Neural crest cell (in vitro differentiated cells): ENCODE results near the gene NATD1. TPM values are rescaled to one million over a fixed set of nuclear protein-coding genes. Genes with fewer than 3 reads are reported as not detected.

Source experiments
- DNase-seq: peaks from one replicate; pipeline ENCODE4 v3.0.0; 2021; ENCODE audit warnings: low read depth, mixed read lengths, low spot score
- H3K27ac Mint-ChIP-seq: one replicate; pipeline ENCODE4 v1.8.0; 2021; ENCODE audit warnings: mild to moderate bottlenecking, mixed read lengths; ENCODE audit not compliant: unreplicated experiment
- H3K27me3 Mint-ChIP-seq: 2 replicates; pipeline ENCODE4 v1.8.0; 2021; ENCODE audit warnings: low read depth, mild to moderate bottlenecking, mixed read lengths
- H3K36me3 Mint-ChIP-seq: 2 replicates; pipeline ENCODE4 v1.8.0; 2021; ENCODE audit warnings: low read depth, mild to moderate bottlenecking, mixed read lengths
- H3K4me1 Mint-ChIP-seq: 2 replicates; pipeline ENCODE4 v1.8.0; 2021; ENCODE audit warnings: mixed read lengths
- H3K4me3 Mint-ChIP-seq: one replicate; pipeline ENCODE4 v1.8.0; 2021; ENCODE audit warnings: mild to moderate bottlenecking, mixed read lengths
- H3K9me3 Mint-ChIP-seq: 2 replicates; pipeline ENCODE4 v1.8.0; 2021; ENCODE audit warnings: mixed read lengths
- total RNA-seq: library from RNA; stranded (reverse); gene quantifications from 2 replicates; pipeline ENCODE4 v1.2.1, GENCODE V29; 2021
- TF ChIP-seq, protein P1 (sequence below): fragments of 200-600 bp; sonication (generic); conservative IDR thresholded peaks from 2 replicates; pipeline ENCODE4 v1.5.0; 2021; ENCODE audit warnings: antibody characterized with exemption, mild to moderate bottlenecking

NATD1 gene
- total RNA-seq, 1 donor from 2014 or later = 6.7 TPM

DNA sequence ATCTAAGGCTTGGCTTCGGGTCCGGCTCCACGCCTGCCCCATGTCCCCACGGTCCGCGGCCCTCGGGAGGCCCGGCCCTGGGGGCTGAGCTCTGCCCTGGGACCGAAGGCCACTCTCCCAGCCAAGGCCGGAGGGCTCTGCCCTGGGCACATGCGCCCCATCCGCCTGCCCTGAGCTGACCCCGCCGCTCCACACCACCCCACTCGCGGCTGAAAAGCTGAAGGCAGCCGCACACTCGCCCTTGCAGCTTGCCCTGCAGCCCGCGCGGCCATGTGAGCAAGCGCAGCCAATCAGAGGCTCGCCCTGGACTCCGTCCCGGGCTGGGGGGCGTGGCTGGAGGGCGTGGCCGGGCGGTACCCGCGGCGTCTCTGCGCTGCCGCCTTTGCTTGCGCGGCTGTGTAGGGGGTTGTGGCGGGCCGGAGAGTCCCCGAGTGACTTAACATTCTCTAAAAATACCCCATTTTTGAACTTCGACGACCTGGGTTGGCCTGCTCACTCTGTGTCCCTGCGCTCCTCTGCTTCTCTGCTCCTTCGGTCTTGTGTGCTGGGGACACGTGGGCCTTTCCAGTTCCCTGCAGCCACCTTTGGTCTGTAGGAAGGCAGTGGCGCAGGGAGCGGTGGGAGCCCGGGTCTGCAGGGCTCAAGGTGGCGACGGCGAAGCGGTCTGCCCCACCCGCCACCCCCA, 22.5 kb upstream of the NATD1 start:
- Mint-ChIP-seq H3K36me3 (no peaks in the 10 kb centered on the region), H3K4me1 (peaks cover 9% of the 10 kb centered on the region), H3K27ac (no peak overlapping the region), H3K4me3 (peak overlapping the region; percentile 74), H3K27me3 (peaks cover 39% of the 10 kb centered on the region), H3K9me3 (no peaks in the 10 kb centered on the region)
- TF ChIP-seq, protein P1, sequence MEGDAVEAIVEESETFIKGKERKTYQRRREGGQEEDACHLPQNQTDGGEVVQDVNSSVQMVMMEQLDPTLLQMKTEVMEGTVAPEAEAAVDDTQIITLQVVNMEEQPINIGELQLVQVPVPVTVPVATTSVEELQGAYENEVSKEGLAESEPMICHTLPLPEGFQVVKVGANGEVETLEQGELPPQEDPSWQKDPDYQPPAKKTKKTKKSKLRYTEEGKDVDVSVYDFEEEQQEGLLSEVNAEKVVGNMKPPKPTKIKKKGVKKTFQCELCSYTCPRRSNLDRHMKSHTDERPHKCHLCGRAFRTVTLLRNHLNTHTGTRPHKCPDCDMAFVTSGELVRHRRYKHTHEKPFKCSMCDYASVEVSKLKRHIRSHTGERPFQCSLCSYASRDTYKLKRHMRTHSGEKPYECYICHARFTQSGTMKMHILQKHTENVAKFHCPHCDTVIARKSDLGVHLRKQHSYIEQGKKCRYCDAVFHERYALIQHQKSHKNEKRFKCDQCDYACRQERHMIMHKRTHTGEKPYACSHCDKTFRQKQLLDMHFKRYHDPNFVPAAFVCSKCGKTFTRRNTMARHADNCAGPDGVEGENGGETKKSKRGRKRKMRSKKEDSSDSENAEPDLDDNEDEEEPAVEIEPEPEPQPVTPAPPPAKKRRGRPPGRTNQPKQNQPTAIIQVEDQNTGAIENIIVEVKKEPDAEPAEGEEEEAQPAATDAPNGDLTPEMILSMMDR = no peak
- DNase-seq = peak; percentile 93

DNA sequence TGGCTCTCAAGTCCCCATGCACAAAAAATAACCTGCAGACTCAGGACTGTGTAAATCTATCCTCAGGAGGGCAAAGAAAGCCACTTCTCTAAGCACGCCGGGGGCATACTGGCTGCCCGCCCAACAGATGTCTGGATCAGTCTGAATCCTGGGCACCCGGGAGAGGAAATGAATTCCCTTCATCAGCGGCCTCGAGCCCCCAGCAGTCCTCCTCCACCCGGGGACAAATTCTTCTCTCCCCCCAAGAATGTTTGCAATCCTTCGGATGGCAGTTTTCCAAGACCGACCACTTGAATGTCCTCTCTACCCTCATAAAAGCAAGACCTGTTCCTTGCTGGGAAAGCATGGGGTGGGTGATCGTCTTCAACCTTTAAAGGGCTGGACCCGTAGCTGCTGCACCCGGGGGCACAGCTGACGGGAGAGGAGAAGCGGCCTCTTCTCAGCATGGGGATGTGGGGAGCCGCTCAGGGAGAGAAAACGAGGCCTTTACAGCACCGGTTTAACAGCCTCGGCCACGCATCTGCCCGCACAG, 21.9 kb upstream of the NATD1 start:
- DNase-seq = no peak
- no peaks in the 10 kb centered on the region for H3K36me3 Mint-ChIP-seq
- peak overlapping the region; percentile 57 for H3K27ac Mint-ChIP-seq
- H3K9me3 Mint-ChIP-seq = no peaks in the 10 kb centered on the region
- peak overlapping the region; percentile 74 for H3K4me3 Mint-ChIP-seq
- peaks cover 38% of the 10 kb centered on the region for H3K27me3 Mint-ChIP-seq
- H3K4me1 Mint-ChIP-seq = peaks cover 9% of the 10 kb centered on the region
- TF ChIP-seq, protein P1 = no peak

DNA sequence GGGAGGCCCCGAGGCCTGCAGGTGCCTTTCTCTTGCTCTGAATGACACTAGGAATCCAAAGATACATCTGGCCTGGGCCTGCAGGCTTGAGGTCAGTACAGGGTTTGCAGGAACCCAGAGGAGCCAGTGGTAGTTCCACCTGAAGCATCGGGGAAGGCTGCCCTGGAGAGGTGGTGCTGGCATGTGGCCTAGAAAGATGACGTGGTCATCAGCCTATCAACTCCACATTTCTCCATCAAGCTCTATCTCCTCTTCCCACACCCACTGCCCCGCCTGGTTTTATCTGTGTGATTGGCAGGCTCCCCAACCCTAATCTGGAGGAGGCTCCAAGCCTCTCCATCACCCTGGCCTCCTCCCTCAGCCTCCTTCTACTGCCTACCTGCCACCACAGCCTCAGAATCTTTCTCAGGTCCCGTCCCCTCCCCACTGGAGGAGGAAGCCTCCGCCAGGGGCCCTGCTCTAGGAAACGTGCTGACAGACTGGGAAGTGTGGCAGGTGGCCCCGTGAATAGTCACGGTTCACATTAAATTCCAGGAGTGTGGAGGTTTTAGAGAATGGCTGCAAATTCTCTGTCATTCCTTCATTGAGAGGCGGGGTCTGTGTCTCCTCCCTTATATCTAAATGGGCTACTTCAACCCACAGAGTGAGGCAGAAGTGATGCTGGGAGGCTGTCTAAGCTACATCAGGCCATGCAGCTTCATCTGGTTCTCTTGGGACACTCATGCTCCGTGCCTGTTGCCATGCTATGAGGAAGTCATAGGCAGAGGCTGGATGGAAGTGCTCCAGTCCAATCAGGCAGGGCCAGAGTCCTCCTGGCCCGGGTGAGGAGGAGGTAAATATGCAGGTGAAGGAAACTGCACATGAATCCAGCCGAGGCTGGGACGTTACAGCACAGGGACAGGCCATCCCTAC, 19.9 kb upstream of the NATD1 start:
- no peaks in the 10 kb centered on the region for H3K9me3 Mint-ChIP-seq
- H3K27me3 Mint-ChIP-seq = peaks cover 28% of the 10 kb centered on the region
- TF ChIP-seq, protein P1 = no peak
- no peaks in the 10 kb centered on the region for H3K36me3 Mint-ChIP-seq
- peaks cover 9% of the 10 kb centered on the region for H3K4me1 Mint-ChIP-seq
- no peak overlapping the region for H3K27ac Mint-ChIP-seq
- no peak for DNase-seq
- H3K4me3 Mint-ChIP-seq = peak overlapping the region; percentile 9

DNA sequence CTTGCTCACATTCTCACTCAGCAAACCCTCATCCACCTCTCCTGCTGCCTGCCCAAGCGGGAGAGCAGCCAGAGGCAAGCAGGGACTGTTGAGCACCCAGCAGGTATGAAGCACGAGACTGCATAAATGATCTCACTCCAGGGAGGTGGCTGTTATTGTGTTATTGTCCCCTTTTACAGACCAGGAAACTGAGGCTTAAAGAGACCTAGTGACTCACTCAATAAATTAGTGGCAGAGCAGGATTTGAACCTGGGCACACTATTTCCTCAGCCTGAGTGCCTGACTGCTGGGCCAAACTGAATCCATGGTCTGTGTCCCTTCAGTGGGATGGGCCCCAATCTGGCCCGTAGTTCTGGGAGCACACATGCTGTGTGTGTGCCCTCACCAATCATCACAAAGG, 19.0 kb upstream of the NATD1 start:
- peaks cover 24% of the 10 kb centered on the region for H3K27me3 Mint-ChIP-seq
- H3K27ac Mint-ChIP-seq = no peak overlapping the region
- DNase-seq = no peak
- H3K36me3 Mint-ChIP-seq = no peaks in the 10 kb centered on the region
- H3K9me3 Mint-ChIP-seq = no peaks in the 10 kb centered on the region
- peaks cover 9% of the 10 kb centered on the region for H3K4me1 Mint-ChIP-seq
- no peak overlapping the region for H3K4me3 Mint-ChIP-seq
- TF ChIP-seq, protein P1 = no peak

DNA sequence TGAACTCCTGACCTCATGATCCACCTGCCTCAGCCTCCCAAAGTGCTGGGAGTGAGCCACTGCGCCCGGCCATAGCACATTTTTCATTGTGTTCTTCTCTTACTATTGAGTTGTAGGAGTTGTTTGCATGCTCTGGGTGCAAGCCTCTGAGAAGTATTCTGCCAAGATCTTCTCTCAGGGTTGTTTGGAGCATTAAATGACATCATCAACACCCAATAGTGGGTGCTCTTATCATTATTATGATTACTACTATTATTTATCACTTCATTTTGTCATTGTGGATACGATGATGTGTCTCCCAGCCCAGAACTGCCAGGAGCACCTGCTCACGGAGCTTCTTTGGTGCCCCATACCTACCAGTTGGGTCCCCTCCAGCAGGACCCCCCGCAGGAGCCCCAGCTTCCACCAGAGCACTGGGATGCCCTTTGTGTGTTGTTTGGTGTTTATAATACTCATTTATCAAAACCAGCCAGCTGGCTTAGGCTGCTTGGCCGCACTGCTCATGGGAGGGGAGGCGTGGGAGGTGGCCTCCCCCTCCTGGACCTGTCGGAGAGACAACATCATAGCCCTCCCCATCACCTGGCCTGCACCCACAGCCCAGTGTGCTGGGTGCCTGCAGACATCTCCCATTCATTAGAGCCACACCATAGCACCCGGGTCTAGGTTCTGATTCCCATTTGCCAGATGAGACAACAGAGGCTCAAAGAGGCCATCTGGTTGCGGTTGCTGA, 18.4 kb upstream of the NATD1 start:
- H3K36me3 Mint-ChIP-seq = no peaks in the 10 kb centered on the region

More for the DNA sequence above, 18.4 kb upstream of the NATD1 start:
- DNase-seq = no peak
- peaks cover 17% of the 10 kb centered on the region for H3K27me3 Mint-ChIP-seq
- H3K9me3 Mint-ChIP-seq = no peaks in the 10 kb centered on the region
- no peak overlapping the region for H3K4me3 Mint-ChIP-seq
- H3K27ac Mint-ChIP-seq = no peak overlapping the region
- peaks cover 9% of the 10 kb centered on the region for H3K4me1 Mint-ChIP-seq
- TF ChIP-seq, protein P1 = no peak
